GM21367 (cell line): ENCODE data around the gene LIN54.
A peak's percentile ranks its signal among the peaks of the same experiment; 100 is the strongest.
"Not testable (repeated sequence)": the region's sequence is repeated elsewhere in the genome, so short reads cannot be mapped to it uniquely, and the experiment has no call there.

Experiments
- ATAC-seq: cut with Tn5 transposase; IDR thresholded peaks from one replicate; pipeline ENCODE4 v1.9.1; 2021; ENCODE audit not compliant: unreplicated experiment

The LIN54 gene

GRCh38 chr4:83012687-83013419 is 2.2 kb upstream of the LIN54 start:
- ATAC-seq = peak; percentile 78

- ATAC-seq = no peak
Observed at GRCh38 chr4:83012200-83012686, 1.6 kb upstream of the LIN54 start.

GRCh38 chr4:83011689-83012199 is 1.1 kb upstream of the LIN54 start:
- ATAC-seq = no peak

DNA sequence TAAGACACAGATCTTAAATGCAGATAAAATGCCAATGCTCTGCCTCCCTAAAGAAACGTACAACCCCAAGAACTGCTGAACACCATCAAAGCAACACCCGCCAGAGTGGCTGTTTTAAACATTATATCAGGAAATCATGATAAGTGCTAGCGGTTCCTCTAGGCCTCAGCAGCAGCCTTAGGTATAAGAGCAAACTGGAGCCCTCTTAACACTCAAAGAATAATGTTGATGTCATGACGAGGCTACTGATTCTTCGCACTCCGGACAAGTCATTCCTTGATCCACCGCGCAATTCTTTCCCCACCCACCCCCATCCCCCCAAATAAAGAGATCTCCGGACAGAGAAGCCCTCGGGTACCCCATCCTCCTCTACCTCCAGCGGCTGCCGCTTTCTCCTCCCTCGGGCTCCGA is 507 bp downstream of the LIN54 start:
- ATAC-seq = no peak

- ATAC-seq = no peak
Observed at GRCh38 chr4:83009529-83009928, 1.1 kb downstream of the LIN54 start.

DNA sequence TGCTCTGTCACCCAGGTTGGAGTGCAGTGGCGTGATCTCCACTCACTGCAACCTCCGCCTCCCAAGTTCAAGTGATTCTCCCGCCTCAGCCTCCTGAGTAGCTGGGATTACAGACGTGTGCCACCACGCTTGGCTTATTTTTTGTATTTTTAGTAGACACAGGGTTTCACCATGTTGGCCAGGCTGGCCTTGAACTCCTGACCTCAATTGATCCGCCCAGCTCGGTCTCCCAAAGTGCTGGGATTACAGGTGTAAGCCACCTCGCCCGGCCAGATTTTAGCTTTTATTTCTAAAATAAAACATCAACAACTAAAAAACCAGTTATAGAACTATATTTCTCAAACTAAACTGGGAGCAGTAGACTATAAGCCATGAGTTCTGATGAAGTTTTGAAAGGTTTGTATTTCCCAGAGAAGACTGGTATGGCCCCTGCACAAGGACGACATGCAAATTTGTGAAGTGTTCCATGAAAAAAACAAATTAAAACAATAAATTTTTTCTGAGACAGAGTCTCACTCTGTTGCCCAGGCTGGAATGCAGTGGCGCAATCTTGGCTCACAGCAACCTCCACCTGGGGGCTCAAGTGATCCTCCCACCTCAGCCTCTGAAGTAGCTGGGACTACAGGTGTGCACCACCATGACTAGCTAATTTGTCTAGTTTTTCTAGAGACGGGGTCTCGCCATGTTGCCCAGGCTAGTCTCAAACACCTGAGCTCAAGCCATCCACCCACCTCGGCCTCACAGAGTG is 7.4 kb downstream of the LIN54 start:
- ATAC-seq = not testable (repeated sequence)

DNA sequence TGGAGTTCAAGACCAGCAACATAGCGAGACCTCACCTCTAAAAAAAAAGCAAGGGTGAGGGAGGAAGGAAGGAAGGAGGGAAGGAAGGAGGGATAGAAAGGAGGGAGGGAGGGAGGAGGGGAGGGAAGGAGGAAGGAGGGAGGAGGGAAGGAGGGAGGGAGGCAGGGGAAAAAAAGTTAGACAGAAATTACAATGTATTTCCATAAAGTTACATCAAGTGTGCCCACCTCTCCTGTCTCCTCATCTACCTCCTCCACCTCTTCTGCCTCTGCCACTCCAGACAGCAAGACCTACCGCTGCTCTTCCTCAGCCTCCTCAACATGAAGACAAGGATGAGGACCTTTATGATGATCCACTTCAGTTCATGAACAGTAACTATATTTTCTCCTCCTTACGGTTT is 8.3 kb downstream of the LIN54 start:
- no peak for ATAC-seq

DNA sequence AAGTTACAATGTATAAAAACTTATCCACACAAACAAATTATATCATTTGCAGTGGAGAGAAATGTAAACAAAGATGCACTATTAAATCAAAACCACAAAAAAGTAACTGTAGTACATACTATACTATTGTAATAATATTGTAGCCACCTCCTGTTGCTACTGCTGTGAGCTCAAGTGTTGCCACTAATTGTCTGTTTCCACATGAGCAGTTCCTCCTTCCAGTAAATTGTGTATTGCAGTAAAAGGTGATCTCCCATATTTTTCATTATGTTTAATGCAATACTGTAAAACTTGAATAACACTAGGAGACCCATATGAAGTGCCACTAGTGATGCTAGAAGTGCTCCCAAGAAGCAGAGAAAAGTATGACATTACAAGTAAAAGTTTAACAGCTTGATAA is 11.7 kb downstream of the LIN54 start:
- ATAC-seq = no peak

- no peak for ATAC-seq
Observed at GRCh38 chr4:82994834-82995233, 15.8 kb downstream of the LIN54 start.

DNA sequence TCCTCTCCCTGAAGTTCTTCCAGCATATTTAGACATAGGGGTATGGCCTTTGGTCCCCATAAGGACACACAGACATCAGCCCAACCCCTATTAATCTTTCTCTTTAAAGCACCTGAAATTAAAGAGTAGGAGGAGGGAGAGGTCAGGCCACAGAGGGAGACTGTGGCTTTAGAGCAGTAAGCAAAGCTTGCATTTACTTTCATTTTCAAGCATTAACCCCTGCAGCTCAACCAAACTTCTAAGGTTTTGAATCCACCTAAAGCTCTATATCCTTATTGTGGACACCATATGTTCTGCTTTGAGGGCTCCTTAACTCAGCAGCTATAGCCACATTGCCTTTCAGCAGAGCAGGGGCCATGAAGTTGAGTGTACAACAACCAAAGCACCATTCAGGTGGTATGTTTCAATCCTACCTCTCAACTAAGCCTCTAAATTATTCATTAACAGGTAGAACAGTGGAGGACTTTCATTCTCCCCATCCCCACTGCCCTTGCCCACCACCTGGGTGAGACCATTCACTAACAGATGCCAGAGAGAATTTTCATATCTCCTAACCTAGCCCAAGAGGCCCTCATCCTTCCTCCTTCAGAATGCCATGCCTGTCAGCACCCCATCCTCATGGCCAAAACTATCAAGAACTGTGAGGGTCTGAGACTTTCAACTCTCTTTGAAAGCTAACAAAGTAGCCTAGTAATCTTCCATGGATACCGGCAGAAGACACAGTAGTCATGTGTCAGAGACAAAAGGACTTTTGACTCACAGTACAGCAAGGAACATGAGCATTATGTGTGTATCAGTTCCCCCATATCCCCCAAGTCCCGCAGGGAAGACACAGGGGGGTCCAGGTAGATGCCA is 20.8 kb downstream of the LIN54 start:
- peak; percentile 89 for ATAC-seq

GRCh38 chr4:82988323-82988832 is 22.2 kb downstream of the LIN54 start:
- ATAC-seq = no peak

GRCh38 chr4:82987519-82987918 is 23.1 kb downstream of the LIN54 start:
- not testable (repeated sequence) for ATAC-seq

DNA sequence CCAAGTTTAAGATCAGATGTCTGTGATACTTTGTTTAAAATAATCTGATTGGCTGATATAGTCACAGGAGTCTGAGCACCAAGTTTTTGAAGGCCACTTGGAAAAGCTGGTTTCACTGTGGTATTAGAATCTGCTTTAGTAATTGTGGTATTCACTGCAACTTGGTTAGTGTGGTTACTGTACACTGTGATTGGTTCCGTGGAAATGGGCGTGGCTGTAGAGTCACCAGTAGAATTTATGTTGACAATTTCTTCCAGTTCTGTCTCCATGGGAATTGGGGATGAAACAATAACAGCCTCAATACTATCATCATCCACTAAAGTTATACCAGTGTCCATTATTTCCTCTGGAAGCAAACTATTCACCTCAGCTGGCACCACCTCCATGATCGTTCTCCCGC is 26.2 kb downstream of the LIN54 start:
- no peak for ATAC-seq

- ATAC-seq = no peak
Observed at GRCh38 chr4:82983444-82983843, 27.2 kb downstream of the LIN54 start.

- no peak for ATAC-seq
Observed at GRCh38 chr4:82981138-82981537, 29.5 kb downstream of the LIN54 start.

GRCh38 chr4:82975792-82976191 is 34.8 kb downstream of the LIN54 start:
- ATAC-seq = no peak

DNA sequence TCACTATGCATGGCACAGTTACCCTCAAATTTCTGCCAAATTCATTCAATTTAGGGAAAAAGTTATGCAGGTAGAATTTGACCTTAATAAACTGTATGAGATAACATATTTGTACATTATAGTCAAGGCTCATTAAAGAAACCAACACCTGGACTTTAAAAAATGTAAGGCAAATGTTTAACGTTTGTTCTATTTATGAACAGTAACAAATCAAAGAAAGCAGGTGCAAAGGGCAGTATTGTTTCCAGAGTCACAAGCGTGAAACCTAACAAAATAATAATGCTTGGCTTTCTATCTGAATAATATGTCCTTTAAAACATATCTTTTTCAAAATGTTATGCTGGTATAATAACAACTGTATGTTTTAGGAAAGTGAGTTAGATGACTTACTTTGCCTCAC is 41.2 kb downstream of the LIN54 start:
- ATAC-seq = no peak

DNA sequence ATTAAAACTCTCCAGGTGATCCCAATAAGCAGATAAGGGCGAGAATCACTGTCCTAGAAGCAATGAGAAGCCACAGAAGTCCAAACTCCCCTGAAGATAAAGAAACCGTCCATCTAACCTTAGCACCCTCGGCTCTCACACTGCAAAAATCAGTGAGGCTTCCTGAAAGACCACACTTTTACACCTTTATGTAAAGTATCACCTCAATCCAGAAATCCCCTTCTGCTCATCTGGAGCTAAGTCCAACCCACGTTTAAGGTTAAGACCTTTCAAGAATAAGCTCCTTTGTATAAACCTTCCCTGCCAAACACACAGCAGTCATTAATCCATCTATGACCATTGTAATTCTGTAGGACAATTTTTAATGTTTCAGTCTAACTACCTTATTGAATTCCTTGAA is 41.7 kb downstream of the LIN54 start:
- ATAC-seq = no peak

DNA sequence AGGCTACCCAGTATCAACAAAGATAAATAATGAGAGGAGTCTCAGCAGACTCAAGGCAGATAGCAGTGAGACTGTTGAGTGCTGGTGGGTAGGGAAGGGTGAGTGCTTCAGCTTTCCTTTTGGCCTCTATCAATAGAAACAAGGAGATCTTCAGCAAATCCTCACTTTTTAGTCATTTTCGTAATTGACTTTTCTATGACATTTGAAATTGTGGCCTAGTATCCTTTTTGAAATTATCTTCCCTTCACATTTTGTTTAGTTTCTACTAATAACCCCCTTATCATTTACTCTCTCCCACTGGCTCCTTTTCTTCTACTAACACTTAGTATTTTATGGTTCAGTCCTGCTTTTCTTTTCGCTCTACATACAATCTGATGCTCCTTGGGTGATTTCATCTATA is 44.9 kb downstream of the LIN54 start:
- ATAC-seq = no peak

GRCh38 chr4:82957045-82957444 is 53.6 kb downstream of the LIN54 start:
- ATAC-seq = no peak

DNA sequence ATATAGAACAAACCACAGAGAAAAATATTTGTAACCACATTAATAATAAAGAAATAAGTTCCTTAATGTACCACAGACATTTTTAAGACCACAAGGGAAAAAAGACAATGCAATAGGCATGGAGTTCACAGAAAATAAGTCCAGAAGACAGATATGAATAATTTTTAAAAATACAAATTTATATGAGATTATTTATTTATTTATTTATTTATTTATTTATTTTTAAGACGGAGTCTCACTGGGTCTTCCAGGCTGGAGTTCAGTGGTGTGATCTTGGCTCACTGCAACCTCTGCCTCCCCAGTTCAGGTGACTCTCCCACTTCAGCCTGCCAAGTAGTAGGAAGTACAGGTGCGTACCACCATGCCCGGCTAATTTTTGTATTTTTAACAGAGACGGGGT is 56.4 kb downstream of the LIN54 start:
- ATAC-seq = no peak
